IMR-90 (cell line): Measurements from ENCODE around the gene TMED10. TPM values are rescaled to one million over a fixed set of nuclear protein-coding genes. Genes with fewer than 3 reads are reported as not detected.

Experiments used
- ATAC-seq: fragments of 200-7000 bp; cut with Tn5 transposase; 2 replicates; pipeline ENCODE4 v1.9.1; 2020; ENCODE audit warnings: low read depth, mild to moderate bottlenecking, moderate library complexity
- BruUV-seq: library from RNA; stranded (reverse); fragments of 400-500 nt; replicated peaks from 2 replicates; lab custom pipeline; 2021; lab: Mats Ljungman, UMichigan
- CTCF ChIA-PET: fragments of 300-600 bp; formaldehyde crosslinking; extraction: SDS; loops from one replicate; lab custom pipeline; 2021; ENCODE audit warnings: antibody characterized with exemption; lab: Yijun Ruan, JAX
- POLR2A ChIA-PET: fragments of 300-600 bp; sonication (Branson Sonifier 250); formaldehyde crosslinking; loops from one replicate; lab custom pipeline; 2022; ENCODE audit warnings: antibody characterized with exemption; ENCODE audit not compliant: unreplicated experiment; lab: Charles Lee
- DNase-seq: peaks from one replicate; pipeline ENCODE4 v3.0.0; 2013
- H2AFZ ChIP-seq: replicated peaks from 2 replicates; pipeline ENCODE3; 2013; ENCODE audit warnings: low read length, mild to moderate bottlenecking; ENCODE audit not compliant: poor library complexity
- H2AK5ac ChIP-seq: 2 replicates; pipeline ENCODE4 v1.6.1; 2013; ENCODE audit warnings: low read depth, low read length, inconsistent platforms
- H2AK9ac ChIP-seq: replicated peaks from 2 replicates; pipeline ENCODE3; 2013; ENCODE audit warnings: mild to moderate bottlenecking, low read depth, low read length, moderate library complexity; ENCODE audit not compliant: poor library complexity
- H2BK120ac ChIP-seq: 2 replicates; pipeline ENCODE4 v1.6.1; 2013; ENCODE audit warnings: low read depth, low read length, inconsistent platforms
- H2BK15ac ChIP-seq: 3 replicates; pipeline ENCODE4 v1.6.1; 2013; ENCODE audit warnings: low read depth, low read length, inconsistent platforms
- H2BK20ac ChIP-seq: 2 replicates; pipeline ENCODE4 v1.6.1; 2013; ENCODE audit warnings: low read depth, mild to moderate bottlenecking, inconsistent platforms, low read length, moderate library complexity
- H2BK5ac ChIP-seq: 2 replicates; pipeline ENCODE4 v1.6.1; 2013; ENCODE audit warnings: mild to moderate bottlenecking, low read depth, low read length, inconsistent platforms; ENCODE audit not compliant: poor library complexity, severe bottlenecking
- H3K14ac ChIP-seq: replicated peaks from 2 replicates; pipeline ENCODE4 v1.6.1; 2013; ENCODE audit warnings: low read depth, low read length, inconsistent platforms
- H3K18ac ChIP-seq: 2 replicates; pipeline ENCODE4 v1.6.1; 2013; ENCODE audit warnings: low read depth, low read length, control low read depth
- H3K23ac ChIP-seq: 2 replicates; pipeline ENCODE4 v1.6.1; 2013; ENCODE audit warnings: low read depth, low read length, inconsistent platforms
- H3K27ac ChIP-seq: 2 replicates; pipeline ENCODE4 v1.5.1; 2013; ENCODE audit warnings: mild to moderate bottlenecking, control low read depth, low read length; ENCODE audit not compliant: insufficient read depth
- H3K27me3 ChIP-seq: 2 replicates; pipeline ENCODE4 v1.6.1; 2013; ENCODE audit warnings: low read length; ENCODE audit not compliant: control insufficient read depth, insufficient read depth
- H3K36me3 ChIP-seq: 2 replicates; pipeline ENCODE4 v1.6.1; 2013; ENCODE audit warnings: low read length, mixed read lengths; ENCODE audit not compliant: control insufficient read depth, insufficient read depth
- H3K4ac ChIP-seq: 2 replicates; pipeline ENCODE4 v1.6.1; 2013; ENCODE audit warnings: low read depth, low read length, inconsistent platforms
- H3K4me1 ChIP-seq: 2 replicates; pipeline ENCODE4 v1.6.1; 2013; ENCODE audit warnings: low read length, mixed read lengths; ENCODE audit not compliant: control insufficient read depth, insufficient read depth
- H3K4me2 ChIP-seq: 2 replicates; pipeline ENCODE4 v1.6.1; 2013; ENCODE audit warnings: low read depth, mild to moderate bottlenecking, control low read depth, low read length, moderate library complexity
- H3K4me3 ChIP-seq: 2 replicates; pipeline ENCODE4 v1.5.1; 2013; ENCODE audit warnings: low read depth, mild to moderate bottlenecking, control low read depth, low read length, moderate library complexity; ENCODE audit not compliant: insufficient read depth
- H3K56ac ChIP-seq: 2 replicates; pipeline ENCODE4 v1.6.1; 2013; ENCODE audit warnings: low read length, inconsistent platforms; ENCODE audit not compliant: insufficient read depth; ENCODE audit errors: extremely low read depth
- H3K79me1 ChIP-seq, 2 experiments: 2 replicates each; pipeline ENCODE4 v1.6.1; 2013; ENCODE audit warnings: low read length in 2 of 2, inconsistent platforms in 1 of 2, low read depth in 1 of 2
- H3K9ac ChIP-seq: 2 replicates; pipeline ENCODE4 v1.6.1; 2013; ENCODE audit warnings: low read depth, low read length, control low read depth
- H3K9me1 ChIP-seq: 2 replicates; pipeline ENCODE4 v1.6.1; 2013; ENCODE audit warnings: low read length, inconsistent platforms; ENCODE audit not compliant: insufficient read depth
- H3K9me3 ChIP-seq: 2 replicates; pipeline ENCODE4 v1.6.1; 2013; ENCODE audit warnings: low read length; ENCODE audit not compliant: control insufficient read depth, insufficient read depth
- H4K20me1 ChIP-seq: 2 replicates; pipeline ENCODE4 v1.6.1; 2013; ENCODE audit warnings: low read length, inconsistent platforms; ENCODE audit not compliant: insufficient read depth
- H4K5ac ChIP-seq: 2 replicates; pipeline ENCODE4 v1.6.1; 2013; ENCODE audit warnings: mild to moderate bottlenecking, low read depth, low read length, control low read depth
- H4K8ac ChIP-seq, 2 experiments: 2 replicates each; pipeline ENCODE4 v1.6.1; 2013; ENCODE audit warnings: low read depth in 2 of 2, low read length in 2 of 2, control low read depth in 1 of 2, inconsistent platforms in 1 of 2
- H4K91ac ChIP-seq: 2 replicates; pipeline ENCODE4 v1.6.1; 2013; ENCODE audit warnings: low read depth, low read length, inconsistent platforms; ENCODE audit not compliant: insufficient read depth
- CEBPB ChIP-seq: IDR thresholded peaks from 2 replicates; pipeline ENCODE4 v1.6.1; 2012; ENCODE audit warnings: low read depth, low read length, improper control_type of control experiment
- ELK1 ChIP-seq: fragments of 150-350 bp; IDR thresholded peaks from 2 replicates; pipeline ENCODE4 v1.6.1; 2016; ENCODE audit warnings: low read depth, mild to moderate bottlenecking, low read length, moderate library complexity, borderline replicate concordance
- RAD21 ChIP-seq: IDR thresholded peaks from 2 replicates; pipeline ENCODE4 v1.6.1; 2012; ENCODE audit warnings: low read length, improper control_type of control experiment
- USF2 ChIP-seq: fragments of 150-350 bp; IDR thresholded peaks from 2 replicates; pipeline ENCODE4 v1.6.1; 2017; ENCODE audit warnings: mild to moderate bottlenecking, antibody characterized with exemption, low read length, low read depth
- WGBS, 2 experiments: methylation state at CpG; one replicate each; pipeline versions ENCODE4 v1.1.5 to v1.1.7; 2013; ENCODE audit warnings: missing lambda C conversion rate in 2 of 2; ENCODE audit not compliant: insufficient read length in 1 of 2; ENCODE audit errors: extremely low coverage in 2 of 2; 5-methylcytosine and 5-hydroxymethylcytosine counted together
- dilution Hi-C: fragments of 300-500 bp; cut with HindIII; formaldehyde crosslinking; loops from one replicate; pipeline ENCODE4 v1.14.3; 2018; ENCODE audit warnings: low sequenced_read_pairs; ENCODE audit not compliant: unreplicated experiment
- in situ Hi-C: fragments of 300-500 bp; cut with MboI; formaldehyde crosslinking; loops from 3 replicates; pipeline ENCODE4 v1.14.3; 2019; ENCODE audit warnings: low sequenced_read_pairs, inconsistent platforms, mixed read lengths
- intact Hi-C: fragments of 100-400 bp; cut with micrococcal nuclease; formaldehyde crosslinking; loops from 2 replicates; pipeline ENCODE4 v1.10.0; 2022
- polyA plus RNA-seq, 3 experiments: library from polyadenylated mRNA; depleted of rRNA; stranded (reverse); fragments of >200 nt; gene quantifications; 2 replicates each; pipeline ENCODE4 v1.2.3, GENCODE V29; 2012; ENCODE audit warnings: low replicate concordance in 1 of 3
- total RNA-seq: library from RNA; depleted of rRNA; stranded (reverse); fragments of >200 nt; gene quantifications from 2 replicates; pipeline ENCODE4 v1.2.3, GENCODE V29; 2012

TMED10 gene
- total and polyA plus RNA-seq, 2 of the 4 experiments (the other 2 are of a cell fraction) = 254 to 441 TPM

- H2AFZ ChIP-seq = no peak overlapping the region
- WGBS, 2 experiments = 89% methylated on average over 1 of the region's 8 CpGs; no CpG with 5 or more reads in 1 of the 2 experiments
- BruUV-seq = no TSS peak
- H3K18ac ChIP-seq = no peak overlapping the region; the same call in 1 of the 2 replicates
- no peak overlapping the region for H3K56ac ChIP-seq
- H3K4me1 ChIP-seq = 0 out of 2 replicates have a peak, but pooled peaks cover 3% of the 10 kb centered on the region
- no peak overlapping the region for H3K9ac ChIP-seq
- TF ChIP-seq ELK1 (no peak), USF2 (no peak), CEBPB (no peak), RAD21 (no peak)
- H4K5ac ChIP-seq = no peak overlapping the region
- H3K4ac ChIP-seq = no peak overlapping the region
- ChIA-PET CTCF (interaction anchor here (0.7 kb wide), 1 partner anchor 25 kb away, joined by 3 read pairs; no protein-coding TSS in a partner anchor), POLR2A (no interaction called here)
- H2BK120ac ChIP-seq = no peak overlapping the region
- H2AK9ac ChIP-seq = no peak overlapping the region
- no peak for ATAC-seq
- no peak overlapping the region for H3K4me3 ChIP-seq
- intact Hi-C loops (no loop called here), in situ Hi-C loops (no loop called here), dilution Hi-C loops (no loop called here)
- DNase-seq = no peak
- no peaks in the 10 kb centered on the region for H3K27me3 ChIP-seq
- H3K23ac ChIP-seq = no peak overlapping the region
- H3K9me3 ChIP-seq = no peaks in the 10 kb centered on the region
- H3K79me1 ChIP-seq = no peaks in the 10 kb centered on the region; a peak in 1 of 4 replicates
- H4K20me1 ChIP-seq = no peaks in the 10 kb centered on the region
- H3K36me3 ChIP-seq = peaks cover 22% of the 10 kb centered on the region
- no peak overlapping the region for H4K91ac ChIP-seq
- H2AK5ac ChIP-seq = no peak overlapping the region
- no peaks in the 10 kb centered on the region for H3K9me1 ChIP-seq
- H2BK15ac ChIP-seq = no peak overlapping the region
- no peak overlapping the region for H3K14ac ChIP-seq
- H2BK5ac ChIP-seq = no peak overlapping the region
- no peak overlapping the region for H2BK20ac ChIP-seq
- no peak overlapping the region for H3K27ac ChIP-seq
- H3K4me2 ChIP-seq = no peak overlapping the region
- no peak overlapping the region for H4K8ac ChIP-seq
These were observed 85.2 kb downstream of the TMED10 start for GRCh38 chr14:75091251-75091650.
